ENCODE results near the gene TRPM1. TPM values are rescaled to one million over a fixed set of nuclear protein-coding genes. Genes with fewer than 3 reads are reported as not detected.
"Not testable (repeated sequence)": the region's sequence is repeated elsewhere in the genome, so short reads cannot be mapped to it uniquely, and the experiment has no call there.

TRPM1 gene
- total and polyA plus RNA-seq, 12 donors, result 0.34 TPM; not detected in 11

DNA sequence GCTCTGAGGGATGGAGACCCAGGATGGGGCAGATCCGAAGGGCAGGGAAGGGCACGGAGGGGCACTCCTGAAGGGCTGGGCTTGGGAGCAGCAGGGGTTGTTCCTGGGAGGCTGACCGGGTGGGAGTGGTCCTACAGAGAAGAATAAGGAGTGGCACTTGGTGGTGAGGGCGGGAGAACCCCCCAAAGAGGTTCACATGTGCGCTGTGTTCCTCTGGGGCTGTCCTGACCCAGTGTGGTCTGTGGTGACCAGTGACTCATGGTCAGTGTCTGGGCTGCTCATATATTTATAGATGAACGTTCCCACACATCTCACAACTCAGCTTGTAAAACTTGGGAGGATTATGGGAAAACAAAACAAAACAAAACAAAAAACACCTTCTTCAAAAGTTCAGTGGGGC, 10.0 kb downstream of the TRPM1 start:
- Histone ChIP-seq H3K36me3 (replicated peaks in 1 of 2) (no peaks in the 10 kb centered on the region), H3K4me3 (no peak overlapping the region), H3K27me3 (no peaks in the 10 kb centered on the region), H3K4me1 (replicated peaks in 1 of 2) (no peaks in the 10 kb centered on the region), H3K27ac (no peak overlapping the region), H3K9me3 (replicated peaks in 1 of 3) (no peaks in the 10 kb centered on the region)
- no peak for DNase-seq
- no peak for TF ChIP-seq POLR2A (IDR thresholded peaks at IDR 0.05)
- TF ChIP-seq, protein P1, sequence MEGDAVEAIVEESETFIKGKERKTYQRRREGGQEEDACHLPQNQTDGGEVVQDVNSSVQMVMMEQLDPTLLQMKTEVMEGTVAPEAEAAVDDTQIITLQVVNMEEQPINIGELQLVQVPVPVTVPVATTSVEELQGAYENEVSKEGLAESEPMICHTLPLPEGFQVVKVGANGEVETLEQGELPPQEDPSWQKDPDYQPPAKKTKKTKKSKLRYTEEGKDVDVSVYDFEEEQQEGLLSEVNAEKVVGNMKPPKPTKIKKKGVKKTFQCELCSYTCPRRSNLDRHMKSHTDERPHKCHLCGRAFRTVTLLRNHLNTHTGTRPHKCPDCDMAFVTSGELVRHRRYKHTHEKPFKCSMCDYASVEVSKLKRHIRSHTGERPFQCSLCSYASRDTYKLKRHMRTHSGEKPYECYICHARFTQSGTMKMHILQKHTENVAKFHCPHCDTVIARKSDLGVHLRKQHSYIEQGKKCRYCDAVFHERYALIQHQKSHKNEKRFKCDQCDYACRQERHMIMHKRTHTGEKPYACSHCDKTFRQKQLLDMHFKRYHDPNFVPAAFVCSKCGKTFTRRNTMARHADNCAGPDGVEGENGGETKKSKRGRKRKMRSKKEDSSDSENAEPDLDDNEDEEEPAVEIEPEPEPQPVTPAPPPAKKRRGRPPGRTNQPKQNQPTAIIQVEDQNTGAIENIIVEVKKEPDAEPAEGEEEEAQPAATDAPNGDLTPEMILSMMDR (IDR thresholded peaks at IDR 0.05), result no peak
- intact Hi-C loops (cut with DNase I), result no loop called here
- WGBS, 4 donors, result 86 to 92% (median 89%) methylated on average over 6 of the region's 6 CpGs

DNA sequence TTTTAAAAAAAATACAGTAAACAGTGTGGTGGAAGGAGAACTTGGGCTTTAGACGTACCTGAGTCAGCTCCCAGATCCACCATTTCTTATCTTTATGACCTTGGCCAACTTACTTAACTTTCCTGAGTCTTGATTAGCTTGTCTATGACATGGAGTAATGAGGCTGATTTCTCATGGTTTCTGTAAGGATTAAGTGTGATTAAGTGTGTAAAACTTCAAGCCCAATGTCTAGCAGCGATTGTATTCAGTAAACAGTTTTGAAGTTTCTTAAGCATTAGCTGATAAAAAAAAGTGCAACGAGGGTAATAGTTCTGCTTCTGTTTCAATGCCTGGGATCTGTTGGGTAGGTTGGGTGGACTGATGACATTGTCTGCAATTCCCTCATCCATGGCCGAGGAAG, 10.8 kb downstream of the TRPM1 start:
- Histone ChIP-seq H3K27ac (no peak overlapping the region), H3K36me3 (replicated peaks in 1 of 2) (no peaks in the 10 kb centered on the region), H3K4me3 (no peak overlapping the region), H3K4me1 (replicated peaks in 1 of 2) (no peaks in the 10 kb centered on the region), H3K27me3 (no peaks in the 10 kb centered on the region), H3K9me3 (replicated peaks in 1 of 3) (no peaks in the 10 kb centered on the region)
- TF ChIP-seq, protein P1 (IDR thresholded peaks at IDR 0.05), result no peak
- TF ChIP-seq POLR2A (IDR thresholded peaks at IDR 0.05), result no peak
- no peak for DNase-seq
- intact Hi-C loops (cut with DNase I), result no loop called here
- 56 to 68% (median 58%) methylated on average over 4 of the region's 4 CpGs for WGBS, 4 donors

DNA sequence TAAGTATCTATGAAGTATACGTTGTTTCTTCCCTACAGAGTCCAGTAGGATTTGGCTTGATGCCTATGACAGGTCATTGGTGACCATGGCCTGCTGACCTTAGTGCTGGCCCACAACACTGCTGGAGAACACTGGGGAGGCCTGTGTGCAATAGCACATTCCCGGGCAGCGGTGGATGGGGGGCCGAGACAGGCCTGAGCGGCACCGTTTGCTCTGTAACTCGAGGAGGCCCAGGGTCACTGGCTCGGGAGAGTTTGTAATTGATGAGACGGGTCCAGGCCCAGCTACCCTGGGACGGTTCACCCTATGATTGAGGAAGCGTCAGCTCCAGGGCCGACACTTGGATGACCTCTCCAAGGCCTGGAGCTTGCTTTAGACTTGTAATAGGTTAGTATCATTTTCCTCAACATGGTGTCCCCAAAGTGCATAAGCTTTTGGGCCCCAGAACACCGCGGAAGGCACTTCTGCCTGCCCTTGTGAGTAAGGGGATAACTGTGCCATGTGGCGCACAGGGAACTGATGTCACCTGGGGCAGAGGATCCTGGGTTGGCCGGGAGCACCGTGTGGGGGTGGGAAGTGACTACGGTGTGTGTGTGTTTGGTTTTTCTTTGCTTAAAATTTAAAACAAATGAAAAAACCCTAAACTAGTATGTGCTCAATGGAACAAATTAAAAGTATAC, 12.0 kb downstream of the TRPM1 start:
- Histone ChIP-seq H3K4me1 (replicated peaks in 1 of 2) (no peaks in the 10 kb centered on the region), H3K27me3 (no peaks in the 10 kb centered on the region), H3K9me3 (replicated peaks in 1 of 3) (no peaks in the 10 kb centered on the region), H3K36me3 (replicated peaks in 1 of 2) (no peaks in the 10 kb centered on the region), H3K4me3 (no peak overlapping the region), H3K27ac (no peak overlapping the region)
- intact Hi-C loops (cut with DNase I), result no loop called here
- WGBS, 4 donors, result 87 to 90% (median 89%) methylated on average over 7 to 18 of the region's 18 CpGs
- no peak for DNase-seq
- TF ChIP-seq, protein P1 (IDR thresholded peaks at IDR 0.05), result no peak
- TF ChIP-seq POLR2A (IDR thresholded peaks at IDR 0.05), result no peak

DNA sequence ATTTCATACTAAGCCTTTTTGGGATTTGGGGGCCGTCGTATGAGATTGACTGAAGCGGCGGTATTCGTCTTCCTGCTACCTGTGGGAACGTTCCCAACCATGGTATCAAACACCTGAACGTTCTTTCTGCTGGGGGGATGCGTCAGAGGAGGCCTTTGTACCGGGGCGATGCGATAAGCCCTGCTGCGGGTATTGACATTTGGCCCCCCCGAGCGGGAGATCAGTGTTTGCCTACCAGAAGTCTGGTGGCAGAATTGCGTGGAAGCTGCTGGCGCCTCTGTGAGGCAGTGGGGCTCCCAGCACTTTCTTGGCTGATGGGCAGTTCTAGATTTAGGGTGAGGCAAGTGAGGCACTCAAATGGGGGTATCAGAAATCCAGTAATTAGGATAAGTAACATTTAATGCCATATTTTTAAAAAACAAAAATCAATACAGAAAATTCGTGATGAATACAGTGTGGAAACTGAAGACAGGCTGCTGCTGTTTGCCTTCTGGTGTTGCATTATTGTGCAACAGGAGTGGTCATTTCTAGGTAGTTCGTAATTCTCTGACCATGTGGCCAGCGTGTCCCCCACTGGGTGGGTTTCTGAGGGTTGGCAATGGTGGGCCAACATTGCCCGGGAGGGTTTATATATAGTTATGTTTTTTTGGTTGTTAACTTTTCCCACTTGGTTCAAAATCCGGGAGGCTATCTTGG, 12.7 kb downstream of the TRPM1 start:
- Histone ChIP-seq H3K27me3 (no peaks in the 10 kb centered on the region), H3K4me3 (no peak overlapping the region), H3K36me3 (replicated peaks in 1 of 2) (no peaks in the 10 kb centered on the region), H3K4me1 (replicated peaks in 1 of 2) (no peaks in the 10 kb centered on the region), H3K9me3 (replicated peaks in 1 of 3) (no peaks in the 10 kb centered on the region), H3K27ac (no peak overlapping the region)
- 89 to 93% (median 91%) methylated on average over 19 to 21 of the region's 21 CpGs for WGBS, 4 donors
- intact Hi-C loops (cut with DNase I), result no loop called here
- TF ChIP-seq, protein P1 (IDR thresholded peaks at IDR 0.05), result no peak
- TF ChIP-seq POLR2A (IDR thresholded peaks at IDR 0.05), result no peak
- no peak for DNase-seq

DNA sequence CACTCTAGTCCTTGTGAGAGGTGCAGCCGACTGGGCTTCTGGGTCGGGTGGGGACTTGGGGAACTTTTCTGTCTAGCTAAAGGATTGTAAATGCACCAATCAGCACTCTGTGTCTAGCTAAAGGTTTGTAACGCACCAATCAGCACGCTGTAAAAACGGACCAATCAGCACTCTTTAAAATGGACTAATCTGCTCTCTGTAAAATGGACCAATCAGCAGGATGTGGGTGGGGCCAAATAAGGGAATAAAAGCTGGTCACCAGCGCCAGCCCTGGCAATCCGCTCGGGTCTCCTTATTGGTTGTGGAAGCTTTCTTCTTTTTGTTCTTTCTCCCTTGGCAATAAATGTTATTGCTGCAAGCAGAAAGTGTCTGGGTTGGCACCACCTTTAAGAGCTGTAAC, 13.5 kb downstream of the TRPM1 start:
- intact Hi-C loops (cut with DNase I); H3K4me1 ChIP-seq (replicated peaks in 1 of 2); H3K4me3 ChIP-seq; H3K9me3 ChIP-seq (replicated peaks in 1 of 3); H3K27ac ChIP-seq; H3K27me3 ChIP-seq; DNase-seq; H3K36me3 ChIP-seq (replicated peaks in 1 of 2): not testable (repeated sequence)
- WGBS, 4 donors, result 71 to 93% (median 80%) methylated on average over 8 of the region's 8 CpGs

All from adrenal gland (tissue), 12 donors.